Peyer's patch (tissue), 4 donors: ENCODE results near the gene PXMP2. TPM values are rescaled to one million over a fixed set of nuclear protein-coding genes. Genes with fewer than 3 reads are reported as not detected.

Experiments used
- DNase-seq, 3 donors: peaks; one replicate each; pipeline ENCODE4 v3.0.0-alpha.2; 2017 to 2019
- H3K27ac ChIP-seq, 4 donors: fragments of 200-600 bp; sonication (generic); one replicate each; pipeline ENCODE4 v1.5.1; 2016 to 2019
- H3K27me3 ChIP-seq, 2 donors: fragments of 200-600 bp; sonication (generic); one replicate each; pipeline ENCODE4 v1.5.1; 2019
- H3K36me3 ChIP-seq, 3 donors: fragments of 200-600 bp; sonication (generic); one replicate each; pipeline ENCODE4 v1.5.1; 2016 to 2019
- H3K4me1 ChIP-seq, 4 donors: fragments of 200-600 bp; sonication (generic); one replicate each; pipeline ENCODE4 v1.5.1; 2016 to 2019
- H3K4me3 ChIP-seq, 4 donors: fragments of 200-600 bp; sonication (generic); 1 replicate in 3 of 4; 2 replicates in 1 of 4; pipeline ENCODE4 v1.5.1; 2016 to 2019; ENCODE audit warnings: mild to moderate bottlenecking in 1 of 4
- H3K9me3 ChIP-seq, 4 donors: fragments of 200-600 bp; sonication (generic); one replicate each; pipeline ENCODE4 v1.5.1; 2016 to 2019; ENCODE audit warnings: mild to moderate bottlenecking in 1 of 4
- POLR2A ChIP-seq, 2 donors: fragments of 450-650 bp; IDR thresholded peaks; one replicate each; pipeline ENCODE4 v1.5.1; 2017; ENCODE audit warnings: antibody characterized with exemption in 2 of 2, mild to moderate bottlenecking in 2 of 2, moderate library complexity in 2 of 2
- total RNA-seq, 4 donors: library from RNA; depleted of rRNA; stranded (reverse); fragments of >200 nt; gene quantifications; one replicate each; pipeline ENCODE4 v1.1.0, GENCODE V29; 2016
- TF ChIP-seq, protein P1 (sequence below), 6 experiments: fragments of 450-650 bp in 4 of 6; fragments of 200-600 bp in 2 of 6; sonication (generic) in 1 of 6; IDR thresholded peaks; one replicate each; pipeline ENCODE4 v1.5.1; 2017 to 2019; ENCODE audit warnings: antibody characterized with exemption in 6 of 6, mild to moderate bottlenecking in 3 of 6, moderate library complexity in 1 of 6

Gene PXMP2
- total RNA-seq, 4 donors from 2014 or later = 19.8 to 157 (median 109) TPM

DNA sequence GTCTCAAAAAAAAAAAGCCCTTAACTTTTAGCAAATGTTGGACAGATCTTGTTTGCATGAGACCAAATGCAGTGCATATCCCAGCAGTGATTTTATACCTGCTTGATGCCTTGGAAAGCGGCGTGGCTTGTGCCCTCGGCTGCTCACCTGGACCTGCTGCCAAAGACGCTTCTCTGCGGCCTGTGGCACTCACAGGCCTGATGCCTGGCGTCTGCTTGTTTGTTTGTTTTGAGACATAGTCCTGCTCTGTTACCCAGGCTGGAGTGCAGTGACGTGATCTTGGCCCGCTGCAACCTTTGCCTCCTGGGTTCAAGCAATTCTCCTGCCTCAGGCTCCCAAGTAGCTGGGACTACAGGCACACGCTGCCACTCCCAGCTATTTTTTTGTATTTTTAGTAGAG, 28.5 kb downstream of the PXMP2 start:
- H3K4me3 ChIP-seq = no peak overlapping the region
- no peak for DNase-seq
- H3K27me3 ChIP-seq = no peaks in the 10 kb centered on the region
- TF ChIP-seq POLR2A (IDR thresholded peaks at IDR 0.05) = no peak
- TF ChIP-seq, protein P1, sequence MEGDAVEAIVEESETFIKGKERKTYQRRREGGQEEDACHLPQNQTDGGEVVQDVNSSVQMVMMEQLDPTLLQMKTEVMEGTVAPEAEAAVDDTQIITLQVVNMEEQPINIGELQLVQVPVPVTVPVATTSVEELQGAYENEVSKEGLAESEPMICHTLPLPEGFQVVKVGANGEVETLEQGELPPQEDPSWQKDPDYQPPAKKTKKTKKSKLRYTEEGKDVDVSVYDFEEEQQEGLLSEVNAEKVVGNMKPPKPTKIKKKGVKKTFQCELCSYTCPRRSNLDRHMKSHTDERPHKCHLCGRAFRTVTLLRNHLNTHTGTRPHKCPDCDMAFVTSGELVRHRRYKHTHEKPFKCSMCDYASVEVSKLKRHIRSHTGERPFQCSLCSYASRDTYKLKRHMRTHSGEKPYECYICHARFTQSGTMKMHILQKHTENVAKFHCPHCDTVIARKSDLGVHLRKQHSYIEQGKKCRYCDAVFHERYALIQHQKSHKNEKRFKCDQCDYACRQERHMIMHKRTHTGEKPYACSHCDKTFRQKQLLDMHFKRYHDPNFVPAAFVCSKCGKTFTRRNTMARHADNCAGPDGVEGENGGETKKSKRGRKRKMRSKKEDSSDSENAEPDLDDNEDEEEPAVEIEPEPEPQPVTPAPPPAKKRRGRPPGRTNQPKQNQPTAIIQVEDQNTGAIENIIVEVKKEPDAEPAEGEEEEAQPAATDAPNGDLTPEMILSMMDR (IDR thresholded peaks at IDR 0.05) = no peak
- peaks cover 0 to 58% (median 0%) of the 10 kb centered on the region in 3 donors for H3K36me3 ChIP-seq
- no peaks in the 10 kb centered on the region for H3K9me3 ChIP-seq
- H3K4me1 ChIP-seq = peaks cover 0 to 11% (median 4%) of the 10 kb centered on the region in 4 donors
- H3K27ac ChIP-seq = no peak overlapping the region

DNA sequence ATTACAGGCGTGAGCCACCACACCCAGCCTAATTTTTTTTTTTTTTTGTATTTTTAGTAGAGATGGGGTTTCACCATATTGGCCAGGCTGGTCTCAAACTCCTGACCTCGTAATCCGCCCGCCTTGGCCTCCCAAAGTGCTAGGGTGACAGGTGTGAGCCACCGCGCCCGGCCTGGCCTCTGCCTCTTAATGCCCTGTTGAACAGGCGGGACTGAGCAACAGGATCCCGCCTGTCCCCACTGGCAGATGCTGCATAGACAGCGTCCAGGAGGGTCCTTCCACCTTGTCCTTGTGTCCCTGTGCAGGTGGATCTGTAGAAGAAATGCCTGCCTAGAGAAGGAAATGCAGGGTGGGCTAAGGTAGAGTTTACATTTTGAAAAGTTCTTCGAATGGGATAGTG, 29.0 kb downstream of the PXMP2 start:
- TF ChIP-seq, protein P1 (IDR thresholded peaks at IDR 0.05) = no peak
- TF ChIP-seq POLR2A (IDR thresholded peaks at IDR 0.05) = no peak
- no peak overlapping the region for H3K4me3 ChIP-seq
- H3K36me3 ChIP-seq = peaks cover 0 to 63% (median 0%) of the 10 kb centered on the region in 3 donors
- H3K27me3 ChIP-seq = no peaks in the 10 kb centered on the region
- no peak for DNase-seq
- no peak overlapping the region for H3K27ac ChIP-seq
- H3K4me1 ChIP-seq = peaks cover 0 to 11% (median 2%) of the 10 kb centered on the region in 4 donors
- no peaks in the 10 kb centered on the region for H3K9me3 ChIP-seq

DNA sequence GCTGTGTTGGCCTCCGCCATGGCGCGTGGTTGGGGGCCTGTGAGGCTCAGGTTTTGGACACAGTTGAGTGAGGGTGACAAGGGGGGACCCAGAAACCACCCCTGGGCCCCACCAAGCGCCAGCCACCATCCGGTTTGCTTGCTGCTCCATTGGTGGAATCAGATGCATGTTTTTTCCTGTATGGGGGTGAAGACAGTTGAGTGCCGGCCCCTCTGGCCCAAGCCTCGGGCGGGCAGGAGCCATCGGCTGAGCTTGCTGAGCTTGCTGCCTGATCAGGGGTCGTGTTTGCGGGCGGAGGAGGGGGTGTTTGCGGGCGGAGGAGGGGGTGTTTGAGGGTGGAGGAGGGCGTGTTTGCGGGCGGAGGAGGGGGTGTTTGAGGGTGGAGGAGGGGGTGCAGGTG, 29.6 kb downstream of the PXMP2 start:
- H3K27ac ChIP-seq = no peak overlapping the region
- H3K27me3 ChIP-seq = no peaks in the 10 kb centered on the region
- peaks cover 0 to 68% (median 0%) of the 10 kb centered on the region in 3 donors for H3K36me3 ChIP-seq
- no peak for DNase-seq
- H3K9me3 ChIP-seq = no peaks in the 10 kb centered on the region
- TF ChIP-seq POLR2A (IDR thresholded peaks at IDR 0.05) = no peak
- TF ChIP-seq, protein P1 (IDR thresholded peaks at IDR 0.05) = no peak
- no peak overlapping the region for H3K4me3 ChIP-seq
- peaks cover 0 to 5% (median 0%) of the 10 kb centered on the region in 4 donors for H3K4me1 ChIP-seq

DNA sequence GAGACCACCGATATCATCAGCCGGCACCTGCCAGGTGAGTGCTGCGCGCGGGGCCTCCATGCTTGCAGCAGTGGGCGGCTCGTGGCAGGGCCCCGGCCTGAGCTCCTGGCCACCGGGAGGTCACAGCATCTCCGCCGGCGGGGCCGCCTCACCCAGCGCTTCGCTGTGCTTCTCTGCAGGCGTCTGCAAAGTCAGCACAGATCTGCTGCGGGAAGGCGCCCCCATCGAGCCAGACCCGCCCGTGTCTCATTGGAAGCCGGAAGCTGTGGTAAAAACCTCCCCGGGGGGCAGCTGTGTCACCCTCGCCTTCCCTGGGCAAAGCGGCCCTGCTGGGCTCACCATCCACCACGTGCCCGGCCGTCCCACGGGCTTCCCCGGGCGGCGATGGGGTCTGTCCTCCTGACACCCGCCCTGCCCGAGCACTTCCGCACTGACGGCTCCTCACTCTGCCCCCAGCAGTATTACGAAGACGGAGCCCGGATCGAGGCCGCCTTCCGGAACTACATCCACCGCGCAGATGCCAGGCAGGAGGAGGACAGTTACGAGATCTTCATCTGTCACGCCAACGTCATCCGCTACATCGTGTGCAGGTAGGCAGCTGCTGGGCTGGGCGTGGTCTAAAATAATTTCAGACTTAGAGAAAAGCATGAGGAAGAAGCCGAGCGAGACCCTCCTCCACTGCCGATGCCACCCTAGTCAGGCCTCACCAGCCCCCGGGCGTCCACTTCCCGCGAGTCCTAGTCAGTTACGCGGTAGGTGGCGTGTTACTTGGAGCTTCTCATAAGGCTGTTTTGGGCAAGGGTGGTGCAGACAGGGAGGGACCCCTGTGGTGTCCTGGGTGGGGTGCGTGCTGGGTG, 30.4 kb downstream of the PXMP2 start:
- Histone ChIP-seq H3K9me3 (no peaks in the 10 kb centered on the region), H3K27me3 (no peaks in the 10 kb centered on the region), H3K4me3 (no peak overlapping the region), H3K36me3 (peaks cover 0 to 74% (median 0%) of the 10 kb centered on the region in 3 donors), H3K4me1 (no peaks in the 10 kb centered on the region), H3K27ac (no peak overlapping the region)
- TF ChIP-seq, protein P1 (IDR thresholded peaks at IDR 0.05) = no peak
- no peak for TF ChIP-seq POLR2A (IDR thresholded peaks at IDR 0.05)
- no peak for DNase-seq

DNA sequence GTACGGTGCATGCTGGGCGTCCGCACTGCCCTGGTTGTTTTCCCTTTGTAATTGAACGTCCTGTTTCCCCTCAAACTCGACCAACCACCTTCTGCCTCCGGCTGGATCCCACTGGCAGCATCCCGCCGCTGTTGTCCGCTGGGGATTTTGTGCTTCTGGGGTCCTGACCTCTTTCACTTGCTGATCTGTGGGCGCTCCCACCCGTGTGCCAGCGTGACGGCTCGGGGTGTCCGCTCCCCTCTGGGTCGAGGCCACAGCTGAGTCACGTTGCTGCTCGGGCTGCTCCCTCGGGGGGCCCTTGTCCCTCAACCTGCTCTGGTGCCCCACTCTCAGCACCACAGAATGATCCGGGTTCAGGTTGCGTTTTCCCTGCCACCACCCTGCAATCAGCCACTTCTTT, 31.3 kb downstream of the PXMP2 start:
- Histone ChIP-seq H3K27me3 (no peaks in the 10 kb centered on the region), H3K9me3 (no peaks in the 10 kb centered on the region), H3K4me3 (no peak overlapping the region), H3K4me1 (no peaks in the 10 kb centered on the region), H3K36me3 (peaks cover 0 to 83% (median 0%) of the 10 kb centered on the region in 3 donors), H3K27ac (no peak overlapping the region)
- TF ChIP-seq, protein P1 (IDR thresholded peaks at IDR 0.05) = no peak
- TF ChIP-seq POLR2A (IDR thresholded peaks at IDR 0.05) = no peak
- DNase-seq = no peak
